HepG2 (cell line): ENCODE data around the gene CHCHD5. TPM values are rescaled to one million over a fixed set of nuclear protein-coding genes. Genes with fewer than 3 reads are reported as not detected.

ENCODE experiments used
- CCAR2 ChIP-seq: fragments of 200-400 bp; formaldehyde crosslinking; optimal IDR thresholded peaks from 2 replicates; pipeline ENCODE3; 2018; ENCODE audit warnings: low read depth, mild to moderate bottlenecking, low read length, moderate library complexity
- ETV6 ChIP-seq: sonication (generic); formaldehyde crosslinking; conservative IDR thresholded peaks from 2 replicates; pipeline ENCODE4 v1.4.0; 2020; ENCODE audit warnings: missing genetic modification reagents
- GATAD2A ChIP-seq: IDR thresholded peaks from 2 replicates; pipeline ENCODE4 v1.6.1; 2016
- GFI1 ChIP-seq: sonication (generic); formaldehyde crosslinking; IDR thresholded peaks from 2 replicates; pipeline ENCODE4 v1.5.0; 2020; ENCODE audit warnings: missing genetic modification reagents, mild to moderate bottlenecking, borderline replicate concordance
- GMEB1 ChIP-seq: sonication (generic); formaldehyde crosslinking; IDR thresholded peaks from 2 replicates; pipeline ENCODE4 v1.5.1; 2020; ENCODE audit warnings: missing genetic modification reagents, mild to moderate bottlenecking, borderline replicate concordance
- GTF2F1 ChIP-seq: fragments of 150-350 bp; IDR thresholded peaks from 2 replicates; pipeline ENCODE4 v1.6.1; 2014; ENCODE audit warnings: low read length
- HOXA3 ChIP-seq: sonication (generic); formaldehyde crosslinking; IDR thresholded peaks from 2 replicates; pipeline ENCODE4 v1.5.0; 2020; ENCODE audit warnings: missing genetic modification reagents
- IKZF4 ChIP-seq: sonication (generic); formaldehyde crosslinking; IDR thresholded peaks from 2 replicates; pipeline ENCODE4 v1.5.1; 2020; ENCODE audit warnings: borderline replicate concordance, mild to moderate bottlenecking, low read depth, missing genetic modification reagents; ENCODE audit errors: not compliant biosample characterization
- JARID2 ChIP-seq: sonication (generic); formaldehyde crosslinking; IDR thresholded peaks from 2 replicates; pipeline ENCODE4 v1.8.1; 2023; ENCODE audit warnings: missing genetic modification reagents, inconsistent platforms; ENCODE audit not compliant: insufficient replicate concordance
- KMT2B ChIP-seq: IDR thresholded peaks from 2 replicates; pipeline ENCODE4 v1.6.1; 2016; ENCODE audit warnings: missing genetic modification reagents, missing compliant biosample characterization
- MEIS1 ChIP-seq: sonication (generic); formaldehyde crosslinking; IDR thresholded peaks from 2 replicates; pipeline ENCODE4 v1.9.0; 2021; ENCODE audit warnings: mild to moderate bottlenecking, missing genetic modification reagents, moderate library complexity, borderline replicate concordance
- MYC ChIP-seq: sonication (generic); formaldehyde crosslinking; IDR thresholded peaks from 2 replicates; pipeline ENCODE4 v1.9.0; 2021; ENCODE audit warnings: missing genetic modification reagents, borderline replicate concordance
- POLR2G ChIP-seq: fragments of 200-400 bp; formaldehyde crosslinking; IDR thresholded peaks from 2 replicates; pipeline ENCODE4 v1.6.1; 2018; ENCODE audit warnings: mild to moderate bottlenecking, low read depth, low read length, moderate library complexity
- RAD21 ChIP-seq: fragments of 450-650 bp; formaldehyde crosslinking; IDR thresholded peaks from 2 replicates; pipeline ENCODE4 v1.5.0; 2020; ENCODE audit warnings: mild to moderate bottlenecking
- SALL1 ChIP-seq: sonication (generic); formaldehyde crosslinking; IDR thresholded peaks from 2 replicates; pipeline ENCODE4 v1.8.0; 2022; ENCODE audit warnings: mild to moderate bottlenecking, missing genetic modification reagents
- TMF1 ChIP-seq: sonication (generic); formaldehyde crosslinking; IDR thresholded peaks from 2 replicates; pipeline ENCODE4 v1.8.1; 2022; ENCODE audit warnings: low read depth, missing genetic modification reagents
- ZBTB20 ChIP-seq: sonication (generic); formaldehyde crosslinking; IDR thresholded peaks from 2 replicates; pipeline ENCODE4 v1.8.1; 2023; ENCODE audit warnings: missing genetic modification reagents, low read depth, mild to moderate bottlenecking, borderline replicate concordance
- ZMYM4 ChIP-seq: sonication (generic); formaldehyde crosslinking; IDR thresholded peaks from 2 replicates; pipeline ENCODE4 v1.8.1; 2023; ENCODE audit warnings: mild to moderate bottlenecking, missing genetic modification reagents
- ZNF124 ChIP-seq: sonication (generic); formaldehyde crosslinking; IDR thresholded peaks from 2 replicates; pipeline ENCODE4 v1.4.0; 2020; ENCODE audit warnings: missing genetic modification reagents
- ZNF567 ChIP-seq: sonication (generic); formaldehyde crosslinking; IDR thresholded peaks from 2 replicates; pipeline ENCODE4 v1.8.1; 2023; ENCODE audit warnings: mild to moderate bottlenecking, missing genetic modification reagents, borderline replicate concordance
- ZNF660 ChIP-seq: sonication (generic); formaldehyde crosslinking; IDR thresholded peaks from 2 replicates; pipeline ENCODE4 v1.5.1; 2020; ENCODE audit warnings: mild to moderate bottlenecking, low read depth, missing genetic modification reagents, borderline replicate concordance
- ZNF713 ChIP-seq: sonication (generic); formaldehyde crosslinking; IDR thresholded peaks from 2 replicates; pipeline ENCODE4 v1.4.0; 2020; ENCODE audit warnings: mild to moderate bottlenecking, missing genetic modification reagents
- ZNF766 ChIP-seq: sonication (generic); formaldehyde crosslinking; IDR thresholded peaks from 2 replicates; pipeline ENCODE4 v1.5.0; 2020; ENCODE audit warnings: missing genetic modification reagents, borderline replicate concordance
- ZNF839 ChIP-seq: sonication (generic); formaldehyde crosslinking; IDR thresholded peaks from 2 replicates; pipeline ENCODE4 v1.4.0; 2020; ENCODE audit warnings: missing genetic modification reagents, mild to moderate bottlenecking, borderline replicate concordance
- ZNF878 ChIP-seq: sonication (generic); formaldehyde crosslinking; IDR thresholded peaks from 2 replicates; pipeline ENCODE4 v1.8.1; 2023; ENCODE audit warnings: mild to moderate bottlenecking, missing genetic modification reagents, moderate library complexity
- polyA plus RNA-seq, 8 experiments: library from polyadenylated mRNA; depleted of rRNA in 3 of 8; stranded (reverse) in 7 of 8; unstranded in 1 of 8; fragments of >200 nt; fragmentation: Illumina TruSeq in 4 of 8; extraction: Trizol in 4 of 8; gene quantifications; 2 replicates each; pipeline versions ENCODE4 v1.2.1 to v1.2.3, GENCODE V29; 2011 to 2016; ENCODE audit warnings: low read depth in 4 of 8, missing spikeins in 1 of 8, mixed read lengths in 1 of 8; ENCODE audit not compliant: insufficient read depth in 1 of 8
- total RNA-seq, 5 experiments: library from RNA; depleted of rRNA; stranded (reverse); fragments of >200 nt; fragmentation: Illumina TruSeq; extraction: Trizol; gene quantifications; 2 replicates each; pipeline ENCODE4 v1.2.3, GENCODE V29; 2016; ENCODE audit warnings: low read depth in 1 of 5
- TF ChIP-seq, protein P1 (sequence below): sonication (generic); formaldehyde crosslinking; conservative IDR thresholded peaks from 2 replicates; pipeline ENCODE4 v1.4.0; 2020; ENCODE audit warnings: mild to moderate bottlenecking, missing genetic modification reagents, moderate library complexity

The CHCHD5 gene
- total and polyA plus RNA-seq, 2 of the 13 experiments (the other 11 are each of a cell fraction or from before 2014, with no cell fraction given): 19.0 to 23.9 TPM

DNA sequence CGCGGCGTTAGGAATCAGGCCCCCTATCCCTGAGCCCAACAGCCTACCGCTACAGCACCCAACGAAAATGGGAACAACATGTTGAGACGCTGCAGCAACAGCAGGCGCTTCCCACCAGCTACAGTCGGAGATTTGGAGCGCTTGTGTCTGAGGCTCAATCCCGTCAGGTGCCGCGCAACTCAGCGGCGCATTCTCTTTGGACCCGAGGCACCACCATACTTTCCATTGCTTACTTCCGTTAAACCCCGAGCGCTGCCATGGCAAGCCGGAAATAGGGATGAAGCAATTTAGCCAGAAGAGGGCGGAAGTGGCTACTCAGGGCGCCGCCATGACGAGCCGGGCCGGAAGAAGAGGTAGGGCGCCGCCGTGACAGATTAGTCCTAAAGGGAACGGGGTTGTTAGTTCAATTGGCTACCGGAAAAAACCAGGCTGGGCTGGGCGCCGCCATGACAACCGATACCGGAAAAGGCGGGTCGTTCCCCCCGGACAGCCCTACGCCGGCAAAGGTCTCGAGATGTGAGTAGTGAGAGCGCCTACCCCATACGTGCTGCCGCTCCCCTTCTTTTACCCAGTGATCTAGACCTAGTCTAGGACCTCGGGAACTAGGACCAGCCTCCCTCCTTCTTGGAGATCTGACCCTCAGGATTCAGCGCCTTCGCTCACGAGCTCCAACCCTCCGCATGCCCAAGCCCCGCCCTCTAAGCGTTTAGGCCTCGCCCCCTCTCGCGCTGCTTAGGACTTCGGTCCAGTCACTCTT lies at the start of gene CHCHD5 (continued):
- TF ChIP-seq, protein P1, sequence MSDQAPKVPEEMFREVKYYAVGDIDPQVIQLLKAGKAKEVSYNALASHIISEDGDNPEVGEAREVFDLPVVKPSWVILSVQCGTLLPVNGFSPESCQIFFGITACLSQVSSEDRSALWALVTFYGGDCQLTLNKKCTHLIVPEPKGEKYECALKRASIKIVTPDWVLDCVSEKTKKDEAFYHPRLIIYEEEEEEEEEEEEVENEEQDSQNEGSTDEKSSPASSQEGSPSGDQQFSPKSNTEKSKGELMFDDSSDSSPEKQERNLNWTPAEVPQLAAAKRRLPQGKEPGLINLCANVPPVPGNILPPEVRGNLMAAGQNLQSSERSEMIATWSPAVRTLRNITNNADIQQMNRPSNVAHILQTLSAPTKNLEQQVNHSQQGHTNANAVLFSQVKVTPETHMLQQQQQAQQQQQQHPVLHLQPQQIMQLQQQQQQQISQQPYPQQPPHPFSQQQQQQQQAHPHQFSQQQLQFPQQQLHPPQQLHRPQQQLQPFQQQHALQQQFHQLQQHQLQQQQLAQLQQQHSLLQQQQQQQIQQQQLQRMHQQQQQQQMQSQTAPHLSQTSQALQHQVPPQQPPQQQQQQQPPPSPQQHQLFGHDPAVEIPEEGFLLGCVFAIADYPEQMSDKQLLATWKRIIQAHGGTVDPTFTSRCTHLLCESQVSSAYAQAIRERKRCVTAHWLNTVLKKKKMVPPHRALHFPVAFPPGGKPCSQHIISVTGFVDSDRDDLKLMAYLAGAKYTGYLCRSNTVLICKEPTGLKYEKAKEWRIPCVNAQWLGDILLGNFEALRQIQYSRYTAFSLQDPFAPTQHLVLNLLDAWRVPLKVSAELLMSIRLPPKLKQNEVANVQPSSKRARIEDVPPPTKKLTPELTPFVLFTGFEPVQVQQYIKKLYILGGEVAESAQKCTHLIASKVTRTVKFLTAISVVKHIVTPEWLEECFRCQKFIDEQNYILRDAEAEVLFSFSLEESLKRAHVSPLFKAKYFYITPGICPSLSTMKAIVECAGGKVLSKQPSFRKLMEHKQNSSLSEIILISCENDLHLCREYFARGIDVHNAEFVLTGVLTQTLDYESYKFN (CRISPR knock-in tag): peak; percentile 56
- TF ChIP-seq ZNF878 (CRISPR knock-in tag): peak; percentile 50; the same call in 1 of the 2 replicates
- TF ChIP-seq POLR2G: peak; percentile 96
- no peak for TF ChIP-seq CCAR2
- peak; percentile 87 for TF ChIP-seq GMEB1 (CRISPR knock-in tag)
- peak; percentile 66 for TF ChIP-seq GATAD2A
- no peak for TF ChIP-seq ZNF567 (CRISPR knock-in tag)
- TF ChIP-seq IKZF4: no peak
- TF ChIP-seq ZBTB20 (CRISPR knock-in tag): peak; percentile 6
- TF ChIP-seq MEIS1 (CRISPR knock-in tag): peak; percentile 81
- peak; percentile 98 for TF ChIP-seq ETV6 (CRISPR knock-in tag)
- 0 out of 2 replicates have a peak, but pooled peaks have one; percentile 90 for TF ChIP-seq ZNF713 (CRISPR knock-in tag)
- peak; percentile 93 for TF ChIP-seq ZNF766 (CRISPR knock-in tag)
- TF ChIP-seq KMT2B (CRISPR knock-in tag): peak; percentile 88; the same call in 1 of the 2 replicates
- TF ChIP-seq ZNF660 (CRISPR knock-in tag): no peak
- TF ChIP-seq TMF1 (CRISPR knock-in tag): peak; percentile 85; the same call in 1 of the 2 replicates
- TF ChIP-seq SALL1: peak; percentile 92
- peak; percentile 86; the same call in 1 of the 2 replicates for TF ChIP-seq MYC (CRISPR knock-in tag)
- peak; percentile 97 for TF ChIP-seq ZMYM4 (CRISPR knock-in tag)
- peak; percentile 46; the same call in 1 of the 2 replicates for TF ChIP-seq GTF2F1
- TF ChIP-seq ZNF124 (CRISPR knock-in tag): peak; percentile 88
- peak; percentile 88 for TF ChIP-seq JARID2 (CRISPR knock-in tag)
- peak; percentile 41 for TF ChIP-seq GFI1
- TF ChIP-seq HOXA3 (CRISPR knock-in tag): peak; percentile 99
- TF ChIP-seq ZNF839 (CRISPR knock-in tag): 0 out of 2 replicates have a peak, but pooled peaks have one; percentile 65
- TF ChIP-seq RAD21 (CRISPR knock-in tag): no peak; the same call in 1 of the 2 replicates
